Transverse colon (tissue), 4 donors: Measurements from ENCODE around the gene TCHH.

ENCODE experiments used
- CTCF ChIP-seq, 5 experiments: fragments of 200-600 bp in 3 of 5; fragments of 450-650 bp in 2 of 5; sonication (generic) in 3 of 5; IDR thresholded peaks; 1 replicate in 2 of 5; 2 replicates in 3 of 5; pipeline ENCODE4 v1.5.1; 2016 to 2017; ENCODE audit warnings: antibody characterized with exemption in 5 of 5, inconsistent platforms in 3 of 5, mild to moderate bottlenecking in 2 of 5, moderate library complexity in 1 of 5
- EP300 ChIP-seq: sonication (generic); formaldehyde crosslinking; IDR thresholded peaks from one replicate; pipeline ENCODE4 v1.6.1; 2017; ENCODE audit warnings: antibody characterized with exemption, low read depth
- POLR2AphosphoS5 ChIP-seq, 3 donors: sonication (generic); formaldehyde crosslinking; IDR thresholded peaks; one replicate each; pipeline ENCODE4 v1.6.1; 2016; ENCODE audit warnings: antibody characterized with exemption in 3 of 3

GRCh38 chr1:152096931-152097330, 18.3 kb downstream of the TCHH start:
- no peak for TF ChIP-seq CTCF (IDR thresholded peaks at IDR 0.05)
- TF ChIP-seq POLR2AphosphoS5 (IDR thresholded peaks at IDR 0.05) = no peak
- no peak for TF ChIP-seq EP300
